GM19467 (cell line): ENCODE data around the gene ANXA3.
"Not testable (repeated sequence)": the region's sequence is repeated elsewhere in the genome, so short reads cannot be mapped to it uniquely, and the experiment has no call there.

Experiments used
- ATAC-seq: cut with Tn5 transposase; IDR thresholded peaks from one replicate; pipeline ENCODE4 v1.9.1; 2021; ENCODE audit warnings: mild to moderate bottlenecking, moderate library complexity; ENCODE audit not compliant: unreplicated experiment

The ANXA3 gene

GRCh38 chr4:78551420-78552351, at the start of gene ANXA3:
ANXA3 (plus strand) TSS chr4:78551770; CDS start chr4:78554474, 2,704 bp downstream.
- peak; percentile 43 for ATAC-seq

DNA sequence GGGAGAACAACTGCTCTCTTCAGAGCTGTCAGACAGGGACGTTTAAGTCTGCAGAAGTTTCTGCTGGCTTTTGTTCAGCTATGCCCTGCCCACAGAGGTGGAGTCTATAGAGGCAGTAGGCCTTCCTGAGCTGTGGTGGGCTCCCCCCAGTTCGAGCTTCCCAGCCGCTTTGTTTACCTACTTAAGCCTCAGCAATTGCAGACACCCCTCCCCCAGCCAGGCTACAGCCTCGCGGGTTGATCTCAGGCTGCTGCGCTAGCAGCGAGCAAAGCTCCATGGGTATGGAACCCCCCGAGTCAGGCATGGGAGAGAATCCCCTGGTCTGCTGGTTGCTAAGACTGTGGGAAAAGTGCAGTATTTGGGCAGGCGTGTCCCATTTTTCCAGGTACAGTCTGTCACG, 45.3 kb upstream of the ANXA3 start:
- not testable (repeated sequence) for ATAC-seq

DNA sequence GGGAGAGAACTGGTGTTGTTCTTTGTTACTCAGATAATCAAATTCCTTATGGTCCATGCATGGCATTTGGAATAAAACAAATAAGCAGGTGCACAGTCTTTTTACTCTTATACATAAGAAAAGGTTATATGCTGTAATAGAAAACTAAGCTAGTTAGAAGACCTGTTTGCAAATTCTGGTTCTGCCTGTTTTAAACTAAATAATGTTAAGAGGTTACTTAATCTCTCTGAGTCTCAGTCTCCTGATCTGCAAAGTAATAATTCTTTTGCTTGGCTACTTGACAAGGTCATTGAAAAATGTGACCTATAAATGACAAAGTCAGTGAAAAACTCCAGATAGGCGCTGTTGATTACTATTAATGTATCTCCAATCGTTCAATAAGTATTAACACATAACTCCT, 42.5 kb upstream of the ANXA3 start:
- no peak for ATAC-seq

- ATAC-seq: no peak
Measured at GRCh38 chr4:78510108-78510507, 41.5 kb upstream of the ANXA3 start.

GRCh38 chr4:78510681-78511080, 40.9 kb upstream of the ANXA3 start:
- no peak for ATAC-seq

GRCh38 chr4:78512357-78512920, 39.1 kb upstream of the ANXA3 start:
- no peak for ATAC-seq

DNA sequence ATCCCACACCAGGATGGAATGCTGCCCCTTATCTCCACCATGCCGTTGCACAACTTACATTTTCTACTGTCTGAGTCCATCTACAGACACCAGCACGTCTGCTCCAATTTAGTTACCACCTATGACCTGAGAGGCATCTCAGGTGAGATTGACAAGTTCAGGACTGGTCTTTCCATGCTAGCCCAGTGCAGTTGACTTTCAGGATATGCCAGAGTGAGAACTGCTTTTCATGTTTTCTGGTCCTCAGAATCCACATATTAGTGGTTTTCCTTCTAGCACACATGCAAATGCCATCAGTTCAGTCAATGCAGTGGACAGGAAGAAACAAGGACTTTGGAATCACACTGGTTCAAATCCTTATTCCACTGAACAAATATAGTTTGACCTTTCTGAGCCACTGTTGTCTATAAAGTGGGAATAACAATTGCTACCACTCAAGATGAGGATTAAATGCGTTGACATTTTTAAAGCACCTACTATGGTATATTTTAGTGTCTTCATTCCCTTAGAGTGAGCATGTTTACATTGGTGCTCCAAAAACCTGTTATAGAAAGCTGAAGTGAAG, 38.1 kb upstream of the ANXA3 start:
- ATAC-seq: no peak

GRCh38 chr4:78517050-78517652, 34.4 kb upstream of the ANXA3 start:
- ATAC-seq: no peak

DNA sequence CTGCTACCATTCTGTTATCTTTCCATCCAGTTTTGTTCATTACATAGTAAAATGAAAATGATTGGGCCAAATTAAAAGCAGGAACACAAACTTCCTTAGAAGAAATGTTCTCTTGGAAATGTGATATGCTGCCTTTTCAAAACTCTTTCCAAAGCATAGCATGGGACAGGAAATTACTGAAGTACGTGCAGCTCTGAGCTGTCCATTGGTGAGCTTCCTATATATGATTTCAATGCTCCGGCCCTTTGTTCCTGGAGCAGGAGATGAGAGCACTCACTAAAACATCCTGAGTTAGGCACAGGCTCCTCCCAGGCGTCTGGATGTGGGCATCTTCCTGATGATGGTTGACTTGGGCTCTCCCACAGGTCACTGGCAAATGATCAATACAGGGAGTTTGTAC, 33.0 kb upstream of the ANXA3 start:
- ATAC-seq: no peak

DNA sequence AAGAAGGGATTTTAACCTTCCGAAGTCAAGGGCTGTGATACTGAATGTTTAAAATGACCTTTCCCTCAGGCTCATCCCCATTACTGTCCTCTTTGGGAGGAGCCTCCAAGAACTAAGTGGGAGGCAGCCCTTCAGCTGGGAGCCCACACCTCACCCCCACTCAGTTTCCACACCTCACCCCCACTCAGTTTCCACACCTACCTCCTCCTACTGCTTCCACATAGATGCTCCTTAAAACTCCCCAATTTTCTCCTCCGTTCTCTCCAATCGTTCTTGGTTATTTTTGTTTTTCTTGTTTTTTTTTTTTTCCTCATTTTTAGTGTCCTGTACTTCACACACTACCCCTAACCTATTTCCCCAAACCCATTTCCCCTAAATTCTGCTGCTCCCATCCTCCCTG, 31.6 kb upstream of the ANXA3 start:
- ATAC-seq: no peak

DNA sequence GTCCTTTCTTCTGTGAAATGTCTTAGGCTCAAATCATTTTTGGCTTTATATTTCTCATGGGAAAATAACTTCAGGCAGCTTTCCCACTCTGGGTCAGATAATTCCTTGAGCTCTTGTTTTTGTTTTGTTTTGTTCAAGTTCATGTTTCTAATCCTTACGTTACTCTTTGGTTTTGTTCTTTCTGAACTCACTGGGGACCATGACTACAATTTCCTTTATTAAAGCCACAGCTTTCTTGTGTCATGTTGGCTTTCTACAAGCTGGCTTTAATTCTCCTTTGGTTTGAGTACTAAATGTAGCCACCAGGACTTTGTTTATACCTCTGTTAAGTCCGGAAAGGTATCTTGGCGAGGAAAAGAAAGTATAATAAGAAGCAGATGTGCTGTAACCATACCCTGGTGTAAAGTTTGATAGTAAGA, 30.8 kb upstream of the ANXA3 start:
- ATAC-seq: no peak

GRCh38 chr4:78524009-78524408, 27.6 kb upstream of the ANXA3 start:
- ATAC-seq: no peak

GRCh38 chr4:78525559-78525958, 26.0 kb upstream of the ANXA3 start:
- no peak for ATAC-seq

GRCh38 chr4:78527103-78527502, 24.5 kb upstream of the ANXA3 start:
- no peak for ATAC-seq

DNA sequence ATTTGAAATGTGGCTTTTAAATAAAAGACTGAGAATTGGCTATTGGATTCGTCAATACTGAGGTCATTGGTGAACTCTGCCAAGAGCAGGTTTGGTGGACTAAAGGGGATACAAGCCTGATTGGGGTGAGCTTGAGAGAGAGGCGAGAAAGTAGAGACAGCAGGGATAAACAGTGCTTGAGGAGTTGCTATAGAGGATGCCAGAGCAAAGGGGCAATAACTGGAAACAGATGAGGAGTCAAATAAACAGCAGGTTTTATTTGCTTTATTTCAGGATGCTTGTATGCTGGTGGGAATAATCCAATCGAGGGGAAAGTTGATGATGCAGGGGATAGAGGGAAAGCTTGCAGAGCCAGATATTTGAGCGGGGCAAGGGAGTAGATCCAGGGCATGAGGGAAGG, 24.0 kb upstream of the ANXA3 start:
- ATAC-seq: no peak

DNA sequence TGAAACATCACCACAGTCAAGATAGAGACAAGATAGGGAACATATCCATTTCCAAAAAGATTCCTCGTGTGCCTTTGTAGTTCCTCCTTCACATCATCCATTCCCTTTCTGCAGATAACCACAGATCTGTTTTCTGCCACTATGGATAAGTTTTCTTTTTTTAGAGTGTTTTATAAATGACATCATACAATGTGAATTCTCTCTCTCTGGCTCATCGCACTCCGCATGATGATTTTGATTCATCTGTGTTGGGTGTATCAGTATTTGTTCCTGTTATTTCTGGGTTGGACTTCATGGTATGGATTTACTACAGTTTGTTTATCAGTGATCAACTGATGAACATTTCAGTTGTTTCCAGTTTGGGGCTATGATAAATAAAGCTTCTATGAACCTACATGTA, 23.2 kb upstream of the ANXA3 start:
- ATAC-seq: no peak

- no peak for ATAC-seq
Measured at GRCh38 chr4:78529569-78530209, 21.9 kb upstream of the ANXA3 start.

GRCh38 chr4:78532046-78532445, 19.5 kb upstream of the ANXA3 start:
- no peak for ATAC-seq

DNA sequence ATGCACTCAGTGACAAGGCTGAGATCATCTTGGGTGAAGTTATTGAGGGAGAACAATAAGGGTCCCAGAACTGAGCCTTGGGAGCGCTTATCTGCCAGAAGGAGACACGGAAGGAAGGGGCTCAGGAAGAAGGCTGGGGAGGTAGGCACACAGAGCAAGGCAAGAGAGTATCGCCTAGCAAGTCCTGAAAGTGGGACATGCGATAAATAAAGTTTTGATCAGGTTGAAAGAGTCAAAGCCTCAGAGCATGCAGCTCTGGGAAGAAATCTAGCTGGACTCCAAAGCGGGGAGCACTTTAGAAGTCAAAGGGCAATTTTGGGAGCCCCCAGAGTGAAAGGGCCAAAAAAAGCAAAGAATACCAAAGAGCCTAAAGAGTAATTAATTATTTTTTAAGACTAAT, 17.7 kb upstream of the ANXA3 start:
- ATAC-seq: no peak

DNA sequence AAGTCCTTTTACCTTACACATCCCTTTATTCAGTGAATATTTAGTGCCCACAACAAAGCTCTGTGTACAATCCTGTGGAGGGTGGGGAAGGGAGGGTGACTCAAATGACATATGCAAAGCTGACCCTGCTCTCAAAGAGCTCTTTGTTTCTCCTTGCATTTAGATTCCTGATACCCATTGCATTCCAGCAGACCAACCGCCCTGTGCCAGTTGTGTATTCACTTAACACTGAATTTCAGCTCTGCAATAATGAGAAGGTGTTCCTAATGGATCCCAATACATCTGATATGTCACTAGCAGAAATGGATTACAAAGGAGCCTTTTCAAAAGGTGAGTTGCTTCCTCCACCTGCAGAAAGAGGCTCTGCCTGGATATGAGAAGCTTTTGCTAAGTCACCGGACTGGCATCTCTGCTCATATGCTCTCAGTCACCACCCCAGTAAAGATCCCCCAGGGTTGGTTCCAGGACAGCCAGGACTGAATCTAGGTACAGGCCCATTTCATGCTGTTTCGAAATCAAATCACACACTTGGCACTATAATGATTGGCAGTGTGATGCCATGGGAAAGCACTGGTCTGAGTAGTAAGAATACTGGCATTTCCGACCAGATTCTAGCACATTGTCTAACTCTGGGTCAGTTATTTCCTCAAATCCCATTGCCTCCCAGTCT, 17.1 kb upstream of the ANXA3 start:
- no peak for ATAC-seq

- no peak for ATAC-seq
Measured at GRCh38 chr4:78542373-78542772, 9.2 kb upstream of the ANXA3 start.
